Measurements from ENCODE around the gene IMMP2L. TPM values are rescaled to one million over a fixed set of nuclear protein-coding genes. Genes with fewer than 3 reads are reported as not detected.

Gene IMMP2L
- total RNA-seq, 1 donor from 2014 or later: 11.2 TPM

DNA sequence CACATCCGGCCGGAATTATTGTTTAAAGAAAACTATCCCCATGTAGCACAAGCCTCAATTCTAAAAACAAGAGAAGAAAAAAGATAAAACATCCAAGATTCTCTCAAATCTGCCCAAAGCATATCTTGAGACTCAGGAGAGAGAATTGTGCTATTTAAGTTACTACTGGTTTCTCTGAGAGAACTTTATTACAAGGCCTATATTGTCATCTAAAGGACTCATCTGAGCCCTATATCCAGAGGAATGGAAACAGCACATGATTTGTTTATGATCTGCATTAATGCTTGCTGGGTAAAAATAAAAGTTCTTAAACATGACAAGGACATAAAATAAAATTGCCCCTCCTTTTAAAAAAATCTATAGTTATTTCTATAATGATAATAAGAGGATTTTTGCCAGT, 446.3 kb downstream of the IMMP2L start:
- H3K27me3 Mint-ChIP-seq (ENCODE audit: unreplicated experiment): no peaks in the 10 kb centered on the region
- no peak overlapping the region for H3K4me3 Mint-ChIP-seq (ENCODE audit: unreplicated experiment)
- DNase-seq (ENCODE audit: low spot score): no peak
- no peaks in the 10 kb centered on the region for H3K36me3 Mint-ChIP-seq (ENCODE audit: low read depth, unreplicated experiment)
- no peaks in the 10 kb centered on the region for H3K9me3 Mint-ChIP-seq (ENCODE audit: unreplicated experiment)
- H3K27ac Mint-ChIP-seq (ENCODE audit: unreplicated experiment): no peak overlapping the region
- TF ChIP-seq CTCF (IDR thresholded peaks at IDR 0.05; ENCODE audit: unreplicated experiment): no peak
- peaks cover 7% of the 10 kb centered on the region for H3K4me1 Mint-ChIP-seq (ENCODE audit: unreplicated experiment)

DNA sequence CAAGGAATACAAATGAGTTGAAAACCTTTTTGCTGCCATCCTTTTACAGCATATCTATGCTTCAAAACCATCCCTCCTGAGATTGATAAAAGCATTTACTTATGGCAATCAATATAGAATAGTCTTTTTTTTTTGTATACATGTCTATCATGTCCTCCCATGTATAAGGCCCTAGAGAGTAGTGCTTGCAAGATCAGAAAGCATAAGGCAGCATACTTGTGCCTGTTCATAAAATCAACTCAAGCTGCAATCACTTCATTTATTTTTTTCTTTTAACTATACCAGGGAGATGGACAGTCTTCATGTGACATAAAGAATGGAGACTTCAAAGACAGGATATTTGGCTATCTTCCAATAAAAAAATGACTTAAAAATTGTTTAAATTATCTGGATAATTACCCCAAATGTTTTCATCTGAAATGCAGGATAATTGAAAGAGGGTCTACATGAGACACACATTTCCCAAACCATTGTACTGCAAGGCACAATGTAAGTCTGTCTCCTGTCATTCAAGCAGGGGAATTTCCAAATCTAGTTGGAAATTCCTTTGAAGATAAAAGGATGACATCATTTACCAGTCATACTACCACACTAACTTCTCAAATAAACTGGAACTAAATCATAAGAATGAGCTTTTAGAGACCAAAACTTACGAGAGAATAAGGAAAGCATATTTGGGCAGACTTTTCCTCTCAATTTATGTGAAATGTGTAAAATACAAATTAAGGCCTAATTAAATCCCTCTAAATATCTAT, 448.9 kb downstream of the IMMP2L start:
- Mint-ChIP-seq H3K4me3 (ENCODE audit: unreplicated experiment) (no peak overlapping the region), H3K27me3 (ENCODE audit: unreplicated experiment) (no peaks in the 10 kb centered on the region), H3K36me3 (ENCODE audit: low read depth, unreplicated experiment) (no peaks in the 10 kb centered on the region), H3K4me1 (ENCODE audit: unreplicated experiment) (peaks cover 7% of the 10 kb centered on the region), H3K9me3 (ENCODE audit: unreplicated experiment) (no peaks in the 10 kb centered on the region), H3K27ac (ENCODE audit: unreplicated experiment) (no peak overlapping the region)
- no peak for TF ChIP-seq CTCF (IDR thresholded peaks at IDR 0.05; ENCODE audit: unreplicated experiment)
- DNase-seq (ENCODE audit: low spot score): no peak

DNA sequence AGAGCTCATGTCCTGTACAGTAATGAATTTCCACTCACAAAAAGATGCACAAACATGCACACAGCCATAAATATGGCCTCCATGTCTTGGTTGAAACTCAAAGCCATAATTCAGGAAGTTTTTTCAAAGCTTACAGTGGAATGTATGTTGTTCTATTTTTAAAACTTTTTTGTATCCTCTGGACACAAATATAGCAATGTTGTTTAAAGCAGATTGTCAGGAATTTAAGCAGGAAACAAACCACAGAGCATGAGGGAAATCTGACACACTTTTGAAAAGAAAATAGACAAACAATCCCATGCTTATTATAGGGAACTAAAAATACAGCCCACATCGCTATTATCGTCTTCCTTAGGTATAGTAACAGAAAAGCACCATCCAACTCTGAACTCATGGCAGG, 449.9 kb downstream of the IMMP2L start:
- no peak for DNase-seq (ENCODE audit: low spot score)
- Mint-ChIP-seq H3K27ac (ENCODE audit: unreplicated experiment) (no peak overlapping the region), H3K4me3 (ENCODE audit: unreplicated experiment) (no peak overlapping the region), H3K27me3 (ENCODE audit: unreplicated experiment) (no peaks in the 10 kb centered on the region), H3K9me3 (ENCODE audit: unreplicated experiment) (no peaks in the 10 kb centered on the region), H3K4me1 (ENCODE audit: unreplicated experiment) (peaks cover 7% of the 10 kb centered on the region), H3K36me3 (ENCODE audit: low read depth, unreplicated experiment) (no peaks in the 10 kb centered on the region)
- no peak for TF ChIP-seq CTCF (IDR thresholded peaks at IDR 0.05; ENCODE audit: unreplicated experiment)

DNA sequence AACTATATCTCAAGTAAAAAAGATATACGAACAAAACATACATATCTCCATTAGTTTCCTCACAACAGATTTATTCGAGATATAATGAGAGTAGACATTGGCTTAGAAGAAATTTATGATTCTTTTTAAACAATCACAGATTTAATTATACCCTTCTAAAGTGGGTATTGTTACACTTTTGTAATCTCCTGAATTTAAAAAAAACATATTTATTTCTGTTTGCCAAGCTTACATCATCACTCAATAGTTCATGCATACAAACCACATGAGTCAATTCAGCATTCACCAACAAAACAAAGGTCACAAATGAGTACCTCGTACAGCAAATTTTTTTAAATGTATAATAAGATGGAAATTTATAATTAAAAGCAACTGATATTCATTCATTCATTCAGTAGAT, 453.8 kb downstream of the IMMP2L start:
- DNase-seq (ENCODE audit: low spot score): no peak
- H3K4me1 Mint-ChIP-seq (ENCODE audit: unreplicated experiment): peaks cover 10% of the 10 kb centered on the region

More for the DNA sequence above, 453.8 kb downstream of the IMMP2L start:
- no peak overlapping the region for H3K27ac Mint-ChIP-seq (ENCODE audit: unreplicated experiment)
- no peak overlapping the region for H3K4me3 Mint-ChIP-seq (ENCODE audit: unreplicated experiment)
- no peaks in the 10 kb centered on the region for H3K27me3 Mint-ChIP-seq (ENCODE audit: unreplicated experiment)
- TF ChIP-seq CTCF (IDR thresholded peaks at IDR 0.05; ENCODE audit: unreplicated experiment): no peak
- no peaks in the 10 kb centered on the region for H3K36me3 Mint-ChIP-seq (ENCODE audit: low read depth, unreplicated experiment)
- no peaks in the 10 kb centered on the region for H3K9me3 Mint-ChIP-seq (ENCODE audit: unreplicated experiment)
